HG03196 (cell line): ENCODE data around the gene ESPN.

Experiments used
- ATAC-seq: cut with Tn5 transposase; IDR thresholded peaks from one replicate; pipeline ENCODE4 v1.9.1; 2021; ENCODE audit not compliant: unreplicated experiment

ESPN gene

GRCh38 chr1:6495540-6496364, 71.2 kb downstream of the ESPN start:
- ATAC-seq = no peak

DNA sequence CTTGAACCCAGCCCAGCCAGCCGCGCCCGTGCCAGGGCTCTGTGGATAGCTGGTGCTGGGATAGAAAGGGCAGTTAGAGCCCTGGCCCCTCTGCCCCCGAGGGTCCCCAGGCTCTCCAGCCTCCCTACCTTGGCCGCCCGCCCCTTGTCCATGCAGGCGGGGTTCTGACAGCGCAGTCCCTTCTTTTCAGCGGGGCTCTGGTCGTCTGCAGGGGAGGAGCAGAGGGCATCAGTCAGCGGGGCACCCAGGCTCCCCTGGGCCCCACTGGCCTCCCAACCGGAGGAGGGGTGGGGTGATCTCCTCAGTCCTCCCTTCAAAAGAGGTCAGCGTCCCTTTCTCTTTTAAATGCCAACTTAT, 71.8 kb downstream of the ESPN start:
- no peak for ATAC-seq

DNA sequence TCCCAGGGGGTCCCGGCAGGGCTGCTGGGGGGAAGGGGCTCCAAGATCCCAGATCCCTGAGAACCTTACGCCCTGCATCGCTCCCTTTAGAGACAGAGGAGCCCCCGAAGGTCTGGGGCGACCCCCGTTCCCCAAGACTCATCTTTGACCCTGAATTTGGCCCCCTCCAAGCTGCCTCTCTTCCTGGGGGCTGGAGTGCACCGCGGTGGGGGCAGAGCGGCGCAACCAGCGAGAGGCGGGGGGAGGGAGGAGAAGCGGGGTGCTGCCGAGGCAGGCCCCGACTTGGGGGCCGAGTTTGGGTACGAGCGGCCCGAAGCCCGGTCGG, 72.3 kb downstream of the ESPN start:
- no peak for ATAC-seq

DNA sequence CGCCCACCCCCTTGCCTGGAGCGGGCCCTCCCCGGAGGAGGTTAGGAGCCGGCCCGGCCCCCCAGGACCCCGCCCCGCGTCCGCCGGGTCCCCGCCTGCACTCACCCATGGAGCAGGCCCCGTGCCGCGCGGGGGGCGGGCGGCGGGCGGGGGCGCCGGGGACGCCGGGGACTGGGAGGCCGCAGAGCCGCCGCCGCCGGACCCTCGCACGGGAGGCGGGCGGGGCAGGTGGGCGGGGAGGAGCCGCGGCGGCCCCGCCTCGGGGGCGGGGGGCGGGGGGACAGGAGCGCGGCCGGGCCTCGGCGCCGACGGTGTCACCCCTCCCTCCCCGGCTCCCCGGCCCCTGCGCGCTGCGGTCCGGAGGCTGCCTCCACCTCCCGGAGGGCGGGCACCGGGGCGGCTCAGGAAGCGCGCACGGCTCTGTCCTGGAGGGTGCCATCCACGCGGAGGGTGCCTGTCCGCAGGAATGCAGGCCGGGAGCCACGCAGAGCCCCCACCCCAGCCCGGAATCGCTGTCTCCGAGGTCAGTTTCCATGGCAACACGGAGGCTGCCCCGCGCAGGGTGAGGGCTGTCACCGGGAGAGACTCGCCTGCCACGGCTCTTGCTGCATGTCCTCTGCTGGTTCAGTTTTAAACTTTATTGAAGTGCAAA, 72.8 kb downstream of the ESPN start:
- no peak for ATAC-seq

- ATAC-seq = no peak
These were observed 73.4 kb downstream of the ESPN start for GRCh38 chr1:6497867-6498575.

DNA sequence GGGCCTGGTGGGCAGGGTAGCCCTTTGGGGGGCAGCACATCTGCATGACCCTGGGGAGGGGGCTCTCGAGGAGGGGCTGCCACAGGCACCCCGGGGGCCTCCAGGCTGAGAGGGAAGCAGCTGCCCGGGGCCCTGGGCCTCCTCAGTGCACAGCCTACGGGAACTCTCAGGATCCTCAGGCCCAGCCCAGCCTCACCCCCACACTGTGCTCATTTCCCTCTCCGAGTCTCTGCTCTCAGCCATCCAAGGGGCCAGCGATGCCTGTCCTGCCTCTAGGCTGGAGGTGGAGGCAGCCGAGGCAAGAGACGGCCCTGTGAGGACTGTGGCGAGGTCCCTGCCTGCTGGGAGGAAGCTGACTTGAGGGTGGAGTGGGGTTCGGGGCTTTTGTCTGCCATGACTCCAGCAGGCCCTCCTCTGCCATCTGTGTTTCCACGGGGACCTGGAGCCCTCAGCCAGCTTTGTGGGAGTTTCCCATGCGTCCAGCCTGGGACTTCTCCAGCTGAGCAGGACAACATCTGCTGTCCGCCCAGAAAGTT, 74.1 kb downstream of the ESPN start:
- ATAC-seq = no peak

- ATAC-seq = no peak
These were observed 74.7 kb downstream of the ESPN start for GRCh38 chr1:6499296-6499695.

GRCh38 chr1:6500544-6501278, 76.1 kb downstream of the ESPN start:
- ATAC-seq = no peak

DNA sequence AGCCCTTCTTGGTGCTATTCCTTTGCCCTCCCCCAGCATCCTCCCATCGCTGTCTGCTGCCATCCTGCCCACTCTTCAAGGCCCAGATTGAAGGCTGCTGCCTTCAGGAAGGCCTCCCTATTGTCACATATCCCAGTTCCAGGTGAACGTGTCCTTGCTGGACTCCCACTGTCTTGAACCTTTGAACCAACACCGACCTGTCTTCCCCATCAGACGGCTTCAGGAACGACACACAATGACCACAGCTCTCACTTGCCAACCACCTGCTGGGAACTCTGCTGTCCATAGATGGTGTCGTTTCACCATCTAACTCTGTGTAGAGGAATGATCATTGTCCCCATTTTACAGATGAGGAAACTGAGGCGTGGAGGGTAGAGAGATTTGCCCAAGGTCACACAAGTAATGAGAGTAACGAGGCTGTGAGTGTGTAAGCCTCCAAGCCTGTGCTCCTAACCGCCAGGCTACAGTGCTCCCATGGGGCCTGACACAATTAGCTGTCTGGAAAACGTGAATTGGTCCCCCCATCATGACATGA, 76.8 kb downstream of the ESPN start:
- ATAC-seq = no peak

- ATAC-seq = no peak
These were observed 77.7 kb downstream of the ESPN start for GRCh38 chr1:6502000-6502891.

DNA sequence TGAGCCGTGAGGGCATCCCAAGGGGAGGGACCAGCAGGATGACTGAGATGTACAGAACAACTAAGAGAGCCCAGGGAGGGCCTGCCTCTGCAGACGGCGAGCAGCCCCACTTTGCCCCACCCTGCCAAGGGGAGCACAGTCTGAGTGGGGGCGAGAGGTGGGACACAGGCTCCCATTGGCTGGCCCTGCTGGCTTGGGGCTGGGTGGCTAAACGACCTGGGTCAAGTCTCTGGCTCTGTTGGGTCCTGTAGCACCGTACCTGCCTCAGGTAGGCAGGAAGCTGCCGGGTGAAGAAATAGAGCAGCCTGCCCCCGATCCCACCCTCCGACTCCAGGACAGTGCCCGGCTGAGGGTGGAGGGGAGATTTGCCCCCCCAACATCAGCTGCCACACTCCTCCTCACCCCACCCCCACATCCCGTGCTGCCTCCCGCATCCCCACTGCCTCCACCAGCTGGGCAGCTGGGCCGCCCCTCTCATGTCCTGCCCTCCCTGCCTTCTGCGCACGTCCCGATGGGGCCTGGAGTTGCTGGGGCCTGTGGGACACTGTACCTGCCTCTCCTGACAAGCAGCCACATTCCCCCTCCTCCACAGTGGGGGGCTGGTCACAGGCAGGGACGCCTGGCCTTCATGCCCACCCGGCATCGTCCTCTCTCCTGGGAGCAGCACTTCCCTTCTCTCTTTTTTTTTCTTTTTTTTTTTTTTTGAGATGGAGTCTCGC, 79.5 kb downstream of the ESPN start:
- no peak for ATAC-seq

DNA sequence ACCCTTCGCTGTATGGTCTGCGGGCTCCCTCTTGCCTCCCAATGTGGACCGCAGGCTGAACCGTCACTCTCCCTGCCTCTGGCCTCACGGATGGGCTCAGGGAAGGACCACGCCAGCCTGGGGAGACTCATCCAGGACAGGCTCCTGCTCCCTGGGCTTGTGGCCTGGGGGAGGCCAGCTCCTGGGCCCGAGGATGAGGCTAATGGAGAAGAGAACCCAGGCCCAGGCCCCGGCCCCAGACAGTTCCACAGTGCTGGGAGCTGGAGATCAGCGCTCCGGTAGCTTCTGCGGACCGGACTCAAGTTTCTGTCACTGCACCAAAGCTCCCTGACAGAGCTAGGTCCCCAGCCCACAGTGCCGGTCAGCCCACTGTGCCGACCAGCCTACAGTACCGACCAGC, 80.3 kb downstream of the ESPN start:
- ATAC-seq = no peak

GRCh38 chr1:6505367-6506209, 81.0 kb downstream of the ESPN start:
- ATAC-seq = no peak

DNA sequence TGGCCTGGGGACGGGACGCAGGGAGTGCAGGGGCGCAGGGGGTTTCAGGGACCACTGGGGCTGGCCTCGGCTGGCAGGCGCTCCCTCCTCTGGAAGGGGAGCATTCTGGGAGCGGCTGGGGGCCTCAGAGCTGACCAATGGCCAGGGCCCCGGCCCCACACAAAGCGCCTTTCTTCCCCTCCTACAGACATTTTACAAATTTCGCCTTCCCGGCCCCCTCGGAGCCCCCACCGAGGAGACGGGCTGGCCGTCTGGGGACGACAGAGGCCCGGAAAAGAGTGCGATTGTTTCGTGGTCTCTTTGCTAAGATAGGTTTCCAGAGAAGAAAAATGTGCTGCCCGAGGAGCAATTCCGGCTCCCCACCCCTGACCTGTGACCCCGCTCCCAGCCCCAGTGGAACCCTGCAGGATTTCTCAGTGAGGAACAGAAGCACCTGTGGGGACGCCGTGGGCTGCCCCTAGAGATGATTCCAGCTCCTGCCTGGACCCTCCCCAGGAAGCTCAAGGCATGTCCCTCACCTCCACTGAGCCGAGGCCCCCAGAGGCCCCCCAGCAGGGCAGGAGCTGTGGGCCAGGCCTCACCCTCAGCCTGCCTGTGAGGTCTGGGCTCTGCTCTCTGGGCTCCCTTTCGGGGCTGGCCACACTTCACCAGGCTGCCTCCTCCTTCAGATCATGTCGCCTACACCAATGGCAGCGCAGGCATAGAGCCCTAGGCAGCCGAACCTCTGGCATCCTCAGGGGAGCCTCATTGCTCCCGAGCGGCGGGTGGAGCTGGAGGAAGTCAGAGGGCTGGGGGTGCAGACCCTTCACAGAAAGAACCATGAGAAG, 81.8 kb downstream of the ESPN start:
- no peak for ATAC-seq

GRCh38 chr1:6507037-6507428, 82.5 kb downstream of the ESPN start:
- no peak for ATAC-seq

- no peak for ATAC-seq
These were observed 82.9 kb downstream of the ESPN start for GRCh38 chr1:6507461-6507911.

- ATAC-seq = no peak
These were observed 83.7 kb downstream of the ESPN start for GRCh38 chr1:6508154-6508815.
